ENCODE data around the gene LRRC42.

The LRRC42 gene

GRCh38 chr1:54007613-54008012, 61.5 kb downstream of the LRRC42 start:
- DNase-seq: no peak

DNA sequence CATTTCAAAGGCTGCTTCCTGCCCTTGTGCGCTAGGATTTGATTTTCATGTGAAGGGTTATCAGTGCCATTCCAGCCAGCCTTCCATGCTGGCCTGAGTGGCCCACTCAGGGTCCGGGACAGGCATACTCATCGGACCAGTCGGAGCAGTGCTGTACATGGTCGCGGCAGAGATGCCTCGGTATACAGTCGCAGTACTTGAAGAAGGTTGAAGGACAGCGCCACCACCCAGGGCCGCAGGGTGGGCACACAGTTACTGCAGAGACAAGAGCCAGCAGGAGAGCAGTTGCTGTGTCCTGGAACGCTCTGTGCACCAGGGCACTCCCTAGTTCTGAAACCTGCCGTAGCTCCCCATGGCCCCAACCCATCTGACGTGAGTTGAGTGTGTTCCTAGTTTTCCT, 62.7 kb downstream of the LRRC42 start:
- DNase-seq: no peak

DNA sequence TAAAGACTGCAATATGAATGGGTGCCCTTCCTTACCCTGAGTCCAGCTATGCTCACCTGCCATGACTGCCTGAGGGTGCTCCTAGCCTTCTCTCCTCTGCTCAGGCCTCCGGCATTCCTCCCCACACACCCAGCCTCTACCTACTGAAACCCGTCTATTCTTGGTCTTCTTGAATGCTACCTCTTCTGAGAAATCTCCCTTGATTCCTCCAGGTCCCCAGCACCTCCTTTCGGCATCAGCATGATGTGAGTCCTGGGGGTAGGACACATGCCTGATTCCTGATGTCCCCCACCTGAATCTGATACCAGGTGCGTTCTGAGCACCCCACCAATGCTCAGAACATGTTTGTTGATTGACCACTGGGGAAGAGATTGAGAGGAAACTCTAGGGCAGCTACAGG, 63.3 kb downstream of the LRRC42 start:
- DNase-seq: no peak

DNA sequence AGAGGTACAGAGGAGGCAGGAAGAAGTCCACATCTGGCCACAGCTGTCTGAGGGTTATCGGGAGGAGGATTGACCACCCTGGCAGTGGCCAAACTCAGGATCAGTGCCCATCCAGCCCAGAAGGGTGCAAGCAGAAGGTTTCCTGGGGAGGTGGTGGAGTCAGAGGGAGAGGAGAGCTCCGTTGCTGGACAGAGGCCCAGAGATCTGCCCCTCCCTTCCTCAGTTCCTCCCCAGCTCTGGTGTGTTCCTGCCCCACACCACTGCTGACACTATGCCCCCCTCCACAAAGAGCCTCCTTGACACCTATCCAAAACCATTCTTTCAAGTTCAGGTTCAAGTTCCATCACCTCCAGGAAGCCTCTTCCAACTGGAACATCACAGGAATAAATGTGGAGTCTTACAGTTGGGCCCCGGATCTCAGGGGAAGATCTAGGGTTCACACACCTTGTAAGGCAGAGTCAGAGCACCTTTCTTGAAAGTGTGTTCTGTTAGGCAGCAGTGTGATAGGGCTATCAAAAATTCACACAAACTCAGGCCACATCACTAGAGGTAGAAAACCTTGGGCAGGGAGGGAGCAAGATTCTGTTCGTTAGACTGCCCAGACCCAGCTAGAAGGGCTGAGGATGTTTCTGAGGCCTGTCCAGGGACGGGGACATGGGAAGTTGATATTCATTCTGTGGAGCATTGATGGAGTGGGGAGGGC, 64.4 kb downstream of the LRRC42 start:
- no peak for DNase-seq

- DNase-seq: no peak
Measured at GRCh38 chr1:54011316-54012007, 65.3 kb downstream of the LRRC42 start.

- no peak for DNase-seq
Measured at GRCh38 chr1:54012008-54012325, 65.8 kb downstream of the LRRC42 start.

DNA sequence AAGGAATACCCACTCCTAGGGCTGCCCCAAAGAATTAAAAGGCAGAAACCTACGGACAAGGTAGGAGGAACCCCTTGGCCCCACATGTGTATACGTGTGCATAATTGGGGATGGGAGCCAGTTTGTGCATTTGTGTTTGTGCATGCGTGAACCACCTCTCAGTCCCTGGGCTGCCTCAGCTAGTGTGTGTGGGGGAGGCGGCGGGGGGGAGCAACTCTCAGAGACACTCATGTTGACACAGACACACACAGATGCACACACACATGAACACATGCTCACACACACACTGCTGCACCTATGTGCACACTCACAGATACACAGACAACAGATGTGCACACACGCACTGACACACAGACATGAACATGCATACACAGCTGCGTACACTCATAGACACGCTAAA, 66.7 kb downstream of the LRRC42 start:
- no peak for DNase-seq

GRCh38 chr1:54013393-54014008, 67.4 kb downstream of the LRRC42 start:
- DNase-seq: no peak

GRCh38 chr1:54014009-54014629, 68.0 kb downstream of the LRRC42 start:
- DNase-seq: no peak

DNA sequence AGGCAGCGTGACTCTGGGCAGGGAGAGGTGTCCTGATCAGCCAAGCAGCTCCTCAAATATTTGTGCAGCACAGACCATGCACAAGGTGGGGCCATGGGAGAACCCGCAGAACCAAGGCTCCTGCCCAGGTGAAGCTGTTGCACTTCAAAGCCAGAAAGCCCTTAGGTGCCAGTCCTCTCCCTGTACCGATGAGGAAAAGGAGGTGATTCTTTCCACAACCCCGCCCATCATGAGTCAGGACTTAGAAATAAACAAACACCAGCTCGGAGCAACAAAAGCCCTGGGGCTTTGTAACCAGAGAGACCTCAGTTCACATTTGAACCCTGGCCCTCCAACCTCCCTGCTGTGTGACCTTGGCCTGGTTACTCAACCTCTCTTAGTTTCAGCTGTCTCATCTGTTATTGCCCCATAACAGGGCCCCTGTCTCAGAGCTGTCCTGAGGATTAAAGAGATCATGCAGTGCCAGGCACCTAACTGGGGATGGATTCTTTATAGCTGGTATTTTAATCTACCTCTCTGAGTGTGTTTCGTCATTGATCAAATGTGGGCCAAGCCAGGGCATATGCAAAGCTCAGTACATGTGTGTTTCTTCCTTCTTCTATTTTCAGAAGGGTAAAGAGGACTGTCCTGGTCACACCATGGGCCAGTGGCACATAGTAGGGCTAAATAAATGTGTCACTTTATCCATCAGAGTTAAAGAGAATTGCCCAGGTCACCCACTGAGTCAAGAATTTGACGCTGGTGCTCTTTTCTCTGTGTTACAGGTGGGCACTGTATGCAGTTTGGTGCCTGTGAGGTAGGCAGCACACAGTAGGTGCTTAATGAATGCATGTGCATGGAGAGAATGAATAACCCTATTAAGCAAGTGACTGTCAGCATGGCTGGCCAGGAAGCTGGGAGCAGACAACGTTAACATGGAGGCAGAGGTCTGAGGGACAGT, 70.5 kb downstream of the LRRC42 start:
- no peak for DNase-seq
